PC-9 (cell line): ENCODE measurements around the gene FARP1. TPM values are rescaled to one million over a fixed set of nuclear protein-coding genes. Genes with fewer than 3 reads are reported as not detected.

Experiments
- BruUV-seq: library from RNA; stranded (reverse); fragments of 400-500 nt; replicated peaks from 2 replicates; lab custom pipeline; 2021; lab: Mats Ljungman, UMichigan
- CTCF ChIA-PET: fragments of 300-600 bp; sonication (Branson Sonifier 250); formaldehyde crosslinking; loops from one replicate; lab custom pipeline; 2022; ENCODE audit warnings: antibody characterized with exemption; lab: Charles Lee
- POLR2A ChIA-PET: fragments of 300-600 bp; sonication (Branson Sonifier 250); formaldehyde crosslinking; loops from one replicate; lab custom pipeline; 2022; ENCODE audit warnings: antibody characterized with exemption; ENCODE audit not compliant: unreplicated experiment; lab: Charles Lee
- DNase-seq, 2 experiments: peaks; one replicate each; pipeline versions ENCODE4 v3.0.0 to v3.0.0-alpha.2; 2015 to 2022; ENCODE audit warnings: mixed read lengths in 1 of 2
- H2AFZ ChIP-seq: fragments of 200-600 bp; sonication (generic); 2 replicates; pipeline ENCODE4 v1.8.1; 2017; ENCODE audit warnings: antibody characterized with exemption
- H3F3A ChIP-seq: fragments of 200-600 bp; sonication (generic); 2 replicates; pipeline ENCODE4 v1.8.1; 2017; ENCODE audit warnings: antibody characterized with exemption, mild to moderate bottlenecking, low read depth; ENCODE audit not compliant: insufficient read depth
- H3K27ac ChIP-seq: fragments of 200-600 bp; sonication (generic); 2 replicates; pipeline ENCODE4 v1.6.1; 2016; ENCODE audit warnings: mixed run types
- H3K27me3 ChIP-seq: fragments of 200-600 bp; sonication (generic); 2 replicates; pipeline ENCODE4 v1.6.1; 2016; ENCODE audit warnings: low read depth, mixed run types; ENCODE audit not compliant: insufficient read depth
- H3K36me3 ChIP-seq: fragments of 200-600 bp; sonication (generic); 2 replicates; pipeline ENCODE4 v1.6.1; 2016; ENCODE audit warnings: low read depth, mixed run types
- H3K4me1 ChIP-seq: fragments of 200-600 bp; sonication (generic); replicated peaks from 2 replicates; pipeline ENCODE4 v1.6.1; 2016; ENCODE audit warnings: mixed run types; ENCODE audit not compliant: insufficient read depth
- H3K4me2 ChIP-seq: fragments of 200-600 bp; sonication (generic); 2 replicates; pipeline ENCODE4 v1.6.1; 2017; ENCODE audit warnings: mixed run types
- H3K4me3 ChIP-seq: fragments of 200-600 bp; sonication (generic); 2 replicates; pipeline ENCODE4 v1.6.1; 2016; ENCODE audit warnings: mixed run types
- H3K79me2 ChIP-seq: fragments of 200-600 bp; sonication (generic); 2 replicates; pipeline ENCODE4 v1.6.1; 2017; ENCODE audit warnings: low read depth, mixed run types
- H3K9me2 ChIP-seq: fragments of 200-600 bp; sonication (generic); 2 replicates; pipeline ENCODE4 v1.8.1; 2017; ENCODE audit warnings: mild to moderate bottlenecking; ENCODE audit not compliant: insufficient read depth
- H3K9me3 ChIP-seq: fragments of 200-600 bp; sonication (generic); 2 replicates; pipeline ENCODE4 v1.8.1; 2016; ENCODE audit warnings: low read depth; ENCODE audit not compliant: insufficient read depth
- H4K20me1 ChIP-seq: fragments of 200-600 bp; sonication (generic); 2 replicates; pipeline ENCODE4 v1.8.1; 2017; ENCODE audit not compliant: insufficient read depth
- CTCF ChIP-seq: fragments of 200-600 bp; sonication (generic); conservative IDR thresholded peaks from 2 replicates; pipeline ENCODE4 v1.6.1; 2017; ENCODE audit warnings: mixed run types, antibody characterized with exemption, mild to moderate bottlenecking, moderate library complexity
- EZH2 ChIP-seq: fragments of 200-600 bp; sonication (generic); IDR thresholded peaks from 2 replicates; pipeline ENCODE4 v1.8.0; 2017; ENCODE audit warnings: antibody characterized with exemption, low read depth
- intact Hi-C: fragments of 100-400 bp; cut with micrococcal nuclease; formaldehyde crosslinking; loops from one replicate; pipeline ENCODE4 v1.10.0; 2022; ENCODE audit not compliant: unreplicated experiment
- total RNA-seq: library from RNA; stranded (reverse); gene quantifications from 2 replicates; pipeline ENCODE4 v1.2.3, GENCODE V29; 2021

Gene FARP1
- total RNA-seq, 1 experiment from 2014 or later: 62.1 TPM

GRCh38 chr13:98488736-98489135, 345.8 kb downstream of the FARP1 start:
- H3K9me2 ChIP-seq: no peaks in the 10 kb centered on the region
- peaks cover 88% of the 10 kb centered on the region for H3K79me2 ChIP-seq
- H3K27me3 ChIP-seq: no peaks in the 10 kb centered on the region
- no peak overlapping the region for H3K4me3 ChIP-seq
- no peak overlapping the region for H3K4me2 ChIP-seq
- no TSS peak for BruUV-seq
- TF ChIP-seq EZH2 (no peak), CTCF (no peak)
- no peaks in the 10 kb centered on the region for H3K9me3 ChIP-seq
- H3F3A ChIP-seq: peaks cover 52% of the 10 kb centered on the region
- intact Hi-C loops: no loop called here
- H2AFZ ChIP-seq: no peak overlapping the region
- DNase-seq: no peak
- ChIA-PET CTCF (no interaction called here), POLR2A (no interaction called here)
- no peaks in the 10 kb centered on the region for H4K20me1 ChIP-seq
- peaks cover 44% of the 10 kb centered on the region for H3K4me1 ChIP-seq
- H3K27ac ChIP-seq: no peak overlapping the region
- H3K36me3 ChIP-seq: no peaks in the 10 kb centered on the region; the same call in 1 of the 2 replicates

GRCh38 chr13:98489446-98490194, 346.7 kb downstream of the FARP1 start:
- H4K20me1 ChIP-seq: no peaks in the 10 kb centered on the region
- no peaks in the 10 kb centered on the region; the same call in 1 of the 2 replicates for H3K36me3 ChIP-seq
- H3F3A ChIP-seq: peaks cover 49% of the 10 kb centered on the region
- no peak overlapping the region for H2AFZ ChIP-seq
- peaks cover 88% of the 10 kb centered on the region for H3K79me2 ChIP-seq
- peak overlapping the region; percentile 35 for H3K27ac ChIP-seq
- BruUV-seq: no TSS peak
- DNase-seq: no peak
- no peaks in the 10 kb centered on the region for H3K27me3 ChIP-seq
- no peak overlapping the region for H3K4me2 ChIP-seq
- H3K4me3 ChIP-seq: no peak overlapping the region
- no peak for TF ChIP-seq CTCF
- no peak for TF ChIP-seq EZH2
- H3K9me2 ChIP-seq: no peaks in the 10 kb centered on the region
- ChIA-PET CTCF (no interaction called here), POLR2A (no interaction called here)
- intact Hi-C loops: no loop called here
- H3K4me1 ChIP-seq: peaks cover 40% of the 10 kb centered on the region
- no peaks in the 10 kb centered on the region for H3K9me3 ChIP-seq

GRCh38 chr13:98490195-98490836, 347.4 kb downstream of the FARP1 start:
- H3K27ac ChIP-seq: peak overlapping the region; percentile 35
- no peaks in the 10 kb centered on the region for H3K27me3 ChIP-seq

More at GRCh38 chr13:98490195-98490836, 347.4 kb downstream of the FARP1 start:
- intact Hi-C loops: no loop called here
- H2AFZ ChIP-seq: no peak overlapping the region
- H3K9me3 ChIP-seq: no peaks in the 10 kb centered on the region
- no peak overlapping the region for H3K4me2 ChIP-seq
- H3K79me2 ChIP-seq: peaks cover 93% of the 10 kb centered on the region
- no peaks in the 10 kb centered on the region for H3K9me2 ChIP-seq
- TF ChIP-seq CTCF (no peak), EZH2 (no peak)
- peaks cover 5% of the 10 kb centered on the region for H3K36me3 ChIP-seq
- ChIA-PET CTCF (interaction anchor here (0.6 kb wide), 1 partner anchor 38 kb away, joined by 3 read pairs; no protein-coding TSS in a partner anchor), POLR2A (no interaction called here)
- peaks cover 37% of the 10 kb centered on the region for H3K4me1 ChIP-seq
- H3K4me3 ChIP-seq: no peak overlapping the region
- H4K20me1 ChIP-seq: no peaks in the 10 kb centered on the region
- peaks cover 51% of the 10 kb centered on the region for H3F3A ChIP-seq
- no peak for DNase-seq
- no TSS peak for BruUV-seq
